ENCODE results near the gene NUAK1.

Gene NUAK1

GRCh38 chr12:106145539-106146447 lies 7.0 kb upstream of the NUAK1 start:
- TF ChIP-seq TAF1 (IDR thresholded peaks at IDR 0.05; ENCODE audit: borderline replicate concordance, insufficient read depth, low read length) (no peak), POLR2AphosphoS5 (IDR thresholded peaks at IDR 0.05; ENCODE audit: low read depth, low read length) (no peak), SIN3A (IDR thresholded peaks at IDR 0.05; ENCODE audit: borderline replicate concordance, insufficient read depth, low read length) (no peak), REST (IDR thresholded peaks at IDR 0.05; ENCODE audit: insufficient read depth in 1 of 2, low read depth in 2 of 2, low read length in 2 of 2) (no peak), FOXP2 (optimal IDR thresholded peaks at IDR 0.05; ENCODE audit: borderline replicate concordance, extremely low read depth, extremely low read length, insufficient read depth) (no peak)

- TF ChIP-seq REST (IDR thresholded peaks at IDR 0.05; ENCODE audit: insufficient read depth in 1 of 2, low read depth in 2 of 2, low read length in 2 of 2) = no peak
- TF ChIP-seq TAF1 (IDR thresholded peaks at IDR 0.05; ENCODE audit: borderline replicate concordance, insufficient read depth, low read length) = no peak
- no peak for TF ChIP-seq SIN3A (IDR thresholded peaks at IDR 0.05; ENCODE audit: borderline replicate concordance, insufficient read depth, low read length)
- TF ChIP-seq FOXP2 (optimal IDR thresholded peaks at IDR 0.05; ENCODE audit: borderline replicate concordance, extremely low read depth, extremely low read length, insufficient read depth) = no peak
- TF ChIP-seq POLR2AphosphoS5 (IDR thresholded peaks at IDR 0.05; ENCODE audit: low read depth, low read length) = no peak
These were observed 6.1 kb upstream of the NUAK1 start for GRCh38 chr12:106144847-106145246.

- no peak for TF ChIP-seq SIN3A (IDR thresholded peaks at IDR 0.05; ENCODE audit: borderline replicate concordance, insufficient read depth, low read length)
- TF ChIP-seq TAF1 (IDR thresholded peaks at IDR 0.05; ENCODE audit: borderline replicate concordance, insufficient read depth, low read length) = no peak
- TF ChIP-seq FOXP2 (optimal IDR thresholded peaks at IDR 0.05; ENCODE audit: borderline replicate concordance, extremely low read depth, extremely low read length, insufficient read depth) = no peak
- no peak for TF ChIP-seq REST (IDR thresholded peaks at IDR 0.05; ENCODE audit: insufficient read depth in 1 of 2, low read depth in 2 of 2, low read length in 2 of 2)
- TF ChIP-seq POLR2AphosphoS5 (IDR thresholded peaks at IDR 0.05; ENCODE audit: low read depth, low read length) = no peak
These were observed 4.0 kb upstream of the NUAK1 start for GRCh38 chr12:106142591-106143261.

GRCh38 chr12:106141452-106141851 lies 2.7 kb upstream of the NUAK1 start:
- no peak for TF ChIP-seq TAF1 (IDR thresholded peaks at IDR 0.05; ENCODE audit: borderline replicate concordance, insufficient read depth, low read length)
- no peak for TF ChIP-seq POLR2AphosphoS5 (IDR thresholded peaks at IDR 0.05; ENCODE audit: low read depth, low read length)
- no peak for TF ChIP-seq FOXP2 (optimal IDR thresholded peaks at IDR 0.05; ENCODE audit: borderline replicate concordance, extremely low read depth, extremely low read length, insufficient read depth)
- TF ChIP-seq REST (IDR thresholded peaks at IDR 0.05; ENCODE audit: insufficient read depth in 1 of 2, low read depth in 2 of 2, low read length in 2 of 2) = no peak
- TF ChIP-seq SIN3A (IDR thresholded peaks at IDR 0.05; ENCODE audit: borderline replicate concordance, insufficient read depth, low read length) = no peak
